ENCODE data around the gene BTN3A1.
"Not testable (repeated sequence)": the region's sequence is repeated elsewhere in the genome, so short reads cannot be mapped to it uniquely, and the experiment has no call there.

- not testable (repeated sequence) for TF ChIP-seq CTCF (conservative IDR thresholded peaks at IDR 0.05 in 1 of 2, IDR thresholded peaks at IDR 0.05 in 1 of 2; ENCODE audit: low read depth in 1 of 2, low read length in 2 of 2); EZH2 (IDR thresholded peaks at IDR 0.05; ENCODE audit: low read length, missing control alignments)
Observed at GRCh38 chr6:26378143-26378542, 23.9 kb upstream of the BTN3A1 start.

All from fibroblast of lung (primary cell).